GM12874 (cell line): ENCODE results near the gene MARCHF11.
A peak's percentile ranks its signal among the peaks of the same experiment; 100 is the strongest.

Experiments
- TF ChIP-seq, protein P1 (sequence below): IDR thresholded peaks from 2 replicates; pipeline ENCODE4 v1.5.1; 2011; ENCODE audit warnings: low read depth, mild to moderate bottlenecking, control low read depth, low read length, moderate library complexity; ENCODE audit not compliant: insufficient read depth

Gene MARCHF11

DNA sequence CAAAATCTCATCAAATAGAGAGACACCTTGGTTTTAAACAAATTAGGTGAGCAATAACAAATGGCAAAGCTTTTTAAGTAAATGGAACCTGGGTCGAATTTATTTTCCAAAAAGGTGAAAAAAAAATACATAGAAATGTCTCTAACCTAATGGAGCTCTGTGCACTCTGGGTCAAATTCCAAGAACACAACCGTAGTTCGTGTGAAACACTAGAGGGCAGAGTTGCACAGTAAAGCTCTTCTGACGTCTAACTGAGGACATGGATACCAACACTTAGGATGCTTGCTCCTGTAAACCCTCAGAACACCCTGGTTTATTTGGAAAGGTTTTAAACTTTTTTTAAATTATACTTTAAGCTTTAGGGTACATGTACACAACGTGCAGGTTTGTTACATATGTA is 18.9 kb downstream of the MARCHF11 start:
- TF ChIP-seq, protein P1, sequence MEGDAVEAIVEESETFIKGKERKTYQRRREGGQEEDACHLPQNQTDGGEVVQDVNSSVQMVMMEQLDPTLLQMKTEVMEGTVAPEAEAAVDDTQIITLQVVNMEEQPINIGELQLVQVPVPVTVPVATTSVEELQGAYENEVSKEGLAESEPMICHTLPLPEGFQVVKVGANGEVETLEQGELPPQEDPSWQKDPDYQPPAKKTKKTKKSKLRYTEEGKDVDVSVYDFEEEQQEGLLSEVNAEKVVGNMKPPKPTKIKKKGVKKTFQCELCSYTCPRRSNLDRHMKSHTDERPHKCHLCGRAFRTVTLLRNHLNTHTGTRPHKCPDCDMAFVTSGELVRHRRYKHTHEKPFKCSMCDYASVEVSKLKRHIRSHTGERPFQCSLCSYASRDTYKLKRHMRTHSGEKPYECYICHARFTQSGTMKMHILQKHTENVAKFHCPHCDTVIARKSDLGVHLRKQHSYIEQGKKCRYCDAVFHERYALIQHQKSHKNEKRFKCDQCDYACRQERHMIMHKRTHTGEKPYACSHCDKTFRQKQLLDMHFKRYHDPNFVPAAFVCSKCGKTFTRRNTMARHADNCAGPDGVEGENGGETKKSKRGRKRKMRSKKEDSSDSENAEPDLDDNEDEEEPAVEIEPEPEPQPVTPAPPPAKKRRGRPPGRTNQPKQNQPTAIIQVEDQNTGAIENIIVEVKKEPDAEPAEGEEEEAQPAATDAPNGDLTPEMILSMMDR, result peak; percentile 67

DNA sequence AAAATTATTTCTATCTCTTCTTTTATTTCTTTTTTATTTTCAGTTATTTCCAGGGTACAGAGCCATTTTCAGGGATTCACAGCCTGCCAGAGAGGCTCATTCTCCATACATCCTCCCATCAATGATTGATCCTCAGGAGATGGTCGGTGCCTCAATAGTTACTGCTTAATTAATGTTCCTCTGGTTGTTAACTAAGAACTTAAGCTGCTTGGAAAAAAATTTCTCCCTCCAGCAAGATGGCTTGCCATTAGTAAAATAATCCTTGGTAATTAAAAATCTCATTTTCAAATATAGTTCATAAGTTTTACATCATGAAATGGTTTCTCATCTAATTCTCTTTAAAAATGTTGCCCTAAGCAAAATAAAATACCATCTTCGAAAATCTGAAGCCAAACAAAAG is 20.0 kb downstream of the MARCHF11 start:
- TF ChIP-seq, protein P1, result no peak

DNA sequence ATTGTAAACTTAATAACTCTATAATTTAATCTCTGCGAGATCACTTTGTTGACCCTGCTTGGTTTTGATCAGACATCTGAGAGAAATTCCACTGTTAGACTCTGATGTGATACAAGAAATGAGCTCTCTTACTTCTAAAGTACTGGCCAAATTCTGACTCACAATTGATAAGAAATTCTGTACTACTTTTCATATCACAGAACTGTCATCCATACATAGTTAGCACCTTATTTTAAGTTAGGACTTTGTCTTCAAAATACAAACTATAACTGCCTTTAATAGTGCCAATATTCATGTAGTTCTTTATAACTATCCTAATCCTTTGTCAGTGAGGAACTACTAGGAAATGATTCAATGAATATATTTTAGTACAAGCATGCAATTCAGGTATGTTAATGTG is 23.4 kb downstream of the MARCHF11 start:
- TF ChIP-seq, protein P1, result no peak

DNA sequence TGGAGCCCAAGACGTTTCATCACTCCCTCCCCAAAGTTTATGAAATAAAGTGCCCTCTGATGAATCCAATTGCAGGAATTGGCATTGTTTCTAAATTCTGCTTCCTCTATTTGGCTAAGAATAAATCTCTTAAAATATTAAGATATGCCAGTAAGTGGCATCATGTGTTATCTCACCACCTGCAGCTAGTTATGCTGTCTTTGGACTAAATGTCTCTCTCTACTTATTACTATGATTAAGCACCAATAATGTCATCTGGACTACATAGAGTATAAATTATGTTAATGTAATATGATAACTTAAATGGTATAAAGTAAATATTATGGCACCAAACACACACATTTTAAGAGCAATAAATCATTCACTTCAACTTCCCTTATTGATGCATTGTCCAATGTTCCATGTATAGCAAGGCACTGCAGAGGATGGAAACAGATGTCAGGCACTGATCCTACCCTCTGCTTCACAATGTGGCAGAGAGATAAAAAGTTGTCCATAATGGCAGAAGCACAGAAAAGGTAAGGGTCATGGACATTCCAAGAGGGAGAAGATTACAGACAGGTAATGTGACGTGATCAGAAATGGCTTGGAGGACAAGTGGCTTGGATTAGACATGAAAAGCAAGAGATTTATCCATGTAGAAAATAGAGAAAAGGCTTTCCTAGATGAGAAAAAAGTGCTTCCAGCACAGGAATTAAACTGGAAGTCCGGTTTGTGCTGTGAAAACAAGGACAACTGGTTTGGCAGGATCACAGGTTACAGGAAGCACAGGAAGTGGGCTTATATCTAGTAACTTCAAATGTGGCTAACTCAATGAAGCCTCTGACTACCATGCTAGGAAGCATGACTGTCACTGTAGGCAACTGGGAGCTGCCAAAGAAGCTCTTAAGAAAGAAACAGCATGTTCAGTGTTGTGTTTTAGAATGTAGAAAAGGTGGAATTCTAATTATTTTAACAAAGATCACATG is 26.7 kb downstream of the MARCHF11 start:
- TF ChIP-seq, protein P1, result no peak

DNA sequence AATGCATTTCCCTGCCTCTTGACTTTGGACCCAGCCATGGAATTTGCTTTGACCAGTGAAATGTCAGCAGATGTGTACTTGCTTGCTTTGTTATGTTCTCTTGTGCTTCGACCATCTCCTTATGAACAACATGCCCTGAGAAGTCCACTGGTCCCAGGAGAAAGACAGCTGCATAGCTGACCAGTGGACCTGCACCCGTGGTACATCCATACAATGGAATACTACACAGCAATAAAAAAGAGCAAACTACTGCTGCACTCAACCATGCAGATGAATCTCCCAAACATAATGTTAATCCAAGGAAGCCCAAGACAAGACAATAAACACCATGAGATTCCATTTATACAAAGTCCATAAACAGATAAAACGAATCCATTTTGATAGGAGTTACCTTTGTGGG is 30.0 kb downstream of the MARCHF11 start:
- TF ChIP-seq, protein P1, result no peak

DNA sequence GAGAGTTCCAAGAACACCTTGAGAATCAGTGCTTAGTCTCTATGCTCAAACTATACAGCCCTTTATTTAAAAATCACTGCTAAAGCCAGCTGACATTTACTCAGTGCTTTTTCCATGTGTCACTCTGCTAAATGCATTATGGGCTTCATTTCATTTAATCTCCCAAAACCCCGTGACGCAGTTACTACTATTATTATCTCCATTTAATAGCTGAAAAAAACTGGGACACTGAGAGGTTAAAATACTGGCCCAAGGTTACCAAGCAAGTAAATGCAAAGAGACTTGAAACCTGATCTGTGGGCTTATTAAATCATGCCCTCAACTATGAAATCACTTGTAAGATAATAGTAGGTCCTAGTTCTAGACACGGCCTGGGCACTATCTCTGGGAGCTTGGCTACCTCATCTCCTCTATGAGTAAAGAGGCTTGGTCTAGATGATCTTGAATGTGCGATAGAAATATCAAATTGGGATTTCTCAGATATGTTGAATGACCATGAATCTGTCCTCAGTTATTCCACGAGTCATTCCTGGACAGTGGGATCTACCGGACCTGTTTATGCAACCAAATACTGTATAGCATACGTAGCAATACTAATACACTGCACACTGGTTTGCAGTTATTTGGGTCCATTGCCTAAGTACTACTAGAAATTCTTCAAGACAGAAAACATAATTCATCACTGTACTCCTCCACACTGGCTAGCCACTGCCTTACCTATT is 32.3 kb downstream of the MARCHF11 start:
- TF ChIP-seq, protein P1, result no peak

DNA sequence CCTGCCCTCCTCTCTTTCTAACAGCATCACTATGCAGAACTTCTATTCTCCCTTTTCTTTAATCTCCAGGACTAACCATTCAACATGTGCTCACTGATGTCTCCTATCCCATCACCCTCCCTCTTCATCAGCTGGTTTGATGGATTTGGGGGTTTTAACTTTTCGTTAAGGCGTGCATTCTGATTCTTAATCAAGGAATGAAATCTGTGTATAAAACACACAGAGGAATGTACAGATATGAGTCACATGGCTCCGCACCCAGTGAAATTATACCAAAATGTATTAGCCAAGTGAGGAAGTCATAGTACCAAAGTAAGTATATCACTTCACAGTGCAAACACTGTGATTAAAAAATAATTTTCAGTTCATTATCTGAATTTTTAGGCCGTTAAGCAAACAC is 35.2 kb downstream of the MARCHF11 start:
- TF ChIP-seq, protein P1, result no peak
